Measurements from ENCODE around the gene RNF10.

DNA sequence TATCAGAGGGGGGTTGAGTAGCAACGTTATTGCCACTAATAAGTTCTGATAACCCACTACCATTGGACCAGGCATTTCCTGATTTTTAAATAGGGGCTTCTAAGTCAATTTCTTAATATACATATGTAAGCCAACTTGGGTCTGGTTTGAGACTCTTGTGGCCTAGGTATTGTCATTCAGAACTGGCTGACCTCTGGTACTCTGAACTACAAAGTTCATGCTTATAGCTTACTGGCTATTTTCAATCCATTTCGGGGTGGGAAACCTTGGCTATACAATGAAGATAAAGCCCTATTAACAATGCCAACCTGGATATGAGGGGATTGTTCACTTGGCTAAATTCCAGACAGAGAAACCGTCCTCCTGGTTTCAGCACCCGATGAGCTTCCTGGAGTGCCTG is 29.6 kb upstream of the RNF10 start:
- TF ChIP-seq CTCF (IDR thresholded peaks at IDR 0.05; ENCODE audit: insufficient read depth, low read length) (no peak), SPI1 (IDR thresholded peaks at IDR 0.05; ENCODE audit: borderline replicate concordance, low read depth) (no peak), REST (IDR thresholded peaks at IDR 0.05; ENCODE audit: insufficient replicate concordance, low read depth) (no peak)

Data from HL-60 (cell line).